IMR-90 (cell line): Measurements from ENCODE around the gene VAT1L. TPM values are rescaled to one million over a fixed set of nuclear protein-coding genes. Genes with fewer than 3 reads are reported as not detected.

Experiments
- ATAC-seq: fragments of 200-7000 bp; cut with Tn5 transposase; 2 replicates; pipeline ENCODE4 v1.9.1; 2020; ENCODE audit warnings: low read depth, mild to moderate bottlenecking, moderate library complexity
- BruUV-seq: library from RNA; stranded (reverse); fragments of 400-500 nt; replicated peaks from 2 replicates; lab custom pipeline; 2021; lab: Mats Ljungman, UMichigan
- CTCF ChIA-PET: fragments of 300-600 bp; formaldehyde crosslinking; extraction: SDS; loops from one replicate; lab custom pipeline; 2021; ENCODE audit warnings: antibody characterized with exemption; lab: Yijun Ruan, JAX
- POLR2A ChIA-PET: fragments of 300-600 bp; sonication (Branson Sonifier 250); formaldehyde crosslinking; loops from one replicate; lab custom pipeline; 2022; ENCODE audit warnings: antibody characterized with exemption; ENCODE audit not compliant: unreplicated experiment; lab: Charles Lee
- DNase-seq: peaks from one replicate; pipeline ENCODE4 v3.0.0; 2013
- H2AFZ ChIP-seq: replicated peaks from 2 replicates; pipeline ENCODE3; 2013; ENCODE audit warnings: low read length, mild to moderate bottlenecking; ENCODE audit not compliant: poor library complexity
- H2AK5ac ChIP-seq: 2 replicates; pipeline ENCODE4 v1.6.1; 2013; ENCODE audit warnings: low read depth, low read length, inconsistent platforms
- H2AK9ac ChIP-seq: replicated peaks from 2 replicates; pipeline ENCODE3; 2013; ENCODE audit warnings: mild to moderate bottlenecking, low read depth, low read length, moderate library complexity; ENCODE audit not compliant: poor library complexity
- H2BK120ac ChIP-seq: 2 replicates; pipeline ENCODE4 v1.6.1; 2013; ENCODE audit warnings: low read depth, low read length, inconsistent platforms
- H2BK15ac ChIP-seq: 3 replicates; pipeline ENCODE4 v1.6.1; 2013; ENCODE audit warnings: low read depth, low read length, inconsistent platforms
- H2BK20ac ChIP-seq: 2 replicates; pipeline ENCODE4 v1.6.1; 2013; ENCODE audit warnings: low read depth, mild to moderate bottlenecking, inconsistent platforms, low read length, moderate library complexity
- H2BK5ac ChIP-seq: 2 replicates; pipeline ENCODE4 v1.6.1; 2013; ENCODE audit warnings: mild to moderate bottlenecking, low read depth, low read length, inconsistent platforms; ENCODE audit not compliant: poor library complexity, severe bottlenecking
- H3K14ac ChIP-seq: replicated peaks from 2 replicates; pipeline ENCODE4 v1.6.1; 2013; ENCODE audit warnings: low read depth, low read length, inconsistent platforms
- H3K18ac ChIP-seq: 2 replicates; pipeline ENCODE4 v1.6.1; 2013; ENCODE audit warnings: low read depth, low read length, control low read depth
- H3K23ac ChIP-seq: 2 replicates; pipeline ENCODE4 v1.6.1; 2013; ENCODE audit warnings: low read depth, low read length, inconsistent platforms
- H3K27ac ChIP-seq: 2 replicates; pipeline ENCODE4 v1.5.1; 2013; ENCODE audit warnings: mild to moderate bottlenecking, control low read depth, low read length; ENCODE audit not compliant: insufficient read depth
- H3K27me3 ChIP-seq: 2 replicates; pipeline ENCODE4 v1.6.1; 2013; ENCODE audit warnings: low read length; ENCODE audit not compliant: control insufficient read depth, insufficient read depth
- H3K36me3 ChIP-seq: 2 replicates; pipeline ENCODE4 v1.6.1; 2013; ENCODE audit warnings: low read length, mixed read lengths; ENCODE audit not compliant: control insufficient read depth, insufficient read depth
- H3K4ac ChIP-seq: 2 replicates; pipeline ENCODE4 v1.6.1; 2013; ENCODE audit warnings: low read depth, low read length, inconsistent platforms
- H3K4me1 ChIP-seq: 2 replicates; pipeline ENCODE4 v1.6.1; 2013; ENCODE audit warnings: low read length, mixed read lengths; ENCODE audit not compliant: control insufficient read depth, insufficient read depth
- H3K4me2 ChIP-seq: 2 replicates; pipeline ENCODE4 v1.6.1; 2013; ENCODE audit warnings: low read depth, mild to moderate bottlenecking, control low read depth, low read length, moderate library complexity
- H3K4me3 ChIP-seq: 2 replicates; pipeline ENCODE4 v1.5.1; 2013; ENCODE audit warnings: low read depth, mild to moderate bottlenecking, control low read depth, low read length, moderate library complexity; ENCODE audit not compliant: insufficient read depth
- H3K56ac ChIP-seq: 2 replicates; pipeline ENCODE4 v1.6.1; 2013; ENCODE audit warnings: low read length, inconsistent platforms; ENCODE audit not compliant: insufficient read depth; ENCODE audit errors: extremely low read depth
- H3K79me1 ChIP-seq, 2 experiments: 2 replicates each; pipeline ENCODE4 v1.6.1; 2013; ENCODE audit warnings: low read length in 2 of 2, inconsistent platforms in 1 of 2, low read depth in 1 of 2
- H3K9ac ChIP-seq: 2 replicates; pipeline ENCODE4 v1.6.1; 2013; ENCODE audit warnings: low read depth, low read length, control low read depth
- H3K9me1 ChIP-seq: 2 replicates; pipeline ENCODE4 v1.6.1; 2013; ENCODE audit warnings: low read length, inconsistent platforms; ENCODE audit not compliant: insufficient read depth
- H3K9me3 ChIP-seq: 2 replicates; pipeline ENCODE4 v1.6.1; 2013; ENCODE audit warnings: low read length; ENCODE audit not compliant: control insufficient read depth, insufficient read depth
- H4K20me1 ChIP-seq: 2 replicates; pipeline ENCODE4 v1.6.1; 2013; ENCODE audit warnings: low read length, inconsistent platforms; ENCODE audit not compliant: insufficient read depth
- H4K5ac ChIP-seq: 2 replicates; pipeline ENCODE4 v1.6.1; 2013; ENCODE audit warnings: mild to moderate bottlenecking, low read depth, low read length, control low read depth
- H4K8ac ChIP-seq, 2 experiments: 2 replicates each; pipeline ENCODE4 v1.6.1; 2013; ENCODE audit warnings: low read depth in 2 of 2, low read length in 2 of 2, control low read depth in 1 of 2, inconsistent platforms in 1 of 2
- H4K91ac ChIP-seq: 2 replicates; pipeline ENCODE4 v1.6.1; 2013; ENCODE audit warnings: low read depth, low read length, inconsistent platforms; ENCODE audit not compliant: insufficient read depth
- CEBPB ChIP-seq: IDR thresholded peaks from 2 replicates; pipeline ENCODE4 v1.6.1; 2012; ENCODE audit warnings: low read depth, low read length, improper control_type of control experiment
- ELK1 ChIP-seq: fragments of 150-350 bp; IDR thresholded peaks from 2 replicates; pipeline ENCODE4 v1.6.1; 2016; ENCODE audit warnings: low read depth, mild to moderate bottlenecking, low read length, moderate library complexity, borderline replicate concordance
- MAZ ChIP-seq: IDR thresholded peaks from 2 replicates; pipeline ENCODE4 v1.6.1; 2012; ENCODE audit warnings: low read depth, mild to moderate bottlenecking, low read length, improper control_type of control experiment, moderate library complexity, borderline replicate concordance
- POLR2A ChIP-seq: IDR thresholded peaks from 2 replicates; pipeline ENCODE4 v1.6.1; 2012; ENCODE audit warnings: mild to moderate bottlenecking, low read depth, low read length
- RFX5 ChIP-seq: IDR thresholded peaks from 2 replicates; pipeline ENCODE4 v1.8.0; 2012; ENCODE audit warnings: low read depth, mild to moderate bottlenecking, low read length, moderate library complexity
- WGBS, 2 experiments: methylation state at CpG; one replicate each; pipeline versions ENCODE4 v1.1.5 to v1.1.7; 2013; ENCODE audit warnings: missing lambda C conversion rate in 2 of 2; ENCODE audit not compliant: insufficient read length in 1 of 2; ENCODE audit errors: extremely low coverage in 2 of 2; 5-methylcytosine and 5-hydroxymethylcytosine counted together
- dilution Hi-C: fragments of 300-500 bp; cut with HindIII; formaldehyde crosslinking; loops from one replicate; pipeline ENCODE4 v1.14.3; 2018; ENCODE audit warnings: low sequenced_read_pairs; ENCODE audit not compliant: unreplicated experiment
- in situ Hi-C: fragments of 300-500 bp; cut with MboI; formaldehyde crosslinking; loops from 3 replicates; pipeline ENCODE4 v1.14.3; 2019; ENCODE audit warnings: low sequenced_read_pairs, inconsistent platforms, mixed read lengths
- intact Hi-C: fragments of 100-400 bp; cut with micrococcal nuclease; formaldehyde crosslinking; loops from 2 replicates; pipeline ENCODE4 v1.10.0; 2022
- polyA plus RNA-seq, 3 experiments: library from polyadenylated mRNA; depleted of rRNA; stranded (reverse); fragments of >200 nt; gene quantifications; 2 replicates each; pipeline ENCODE4 v1.2.3, GENCODE V29; 2012; ENCODE audit warnings: low replicate concordance in 1 of 3
- total RNA-seq: library from RNA; depleted of rRNA; stranded (reverse); fragments of >200 nt; gene quantifications from 2 replicates; pipeline ENCODE4 v1.2.3, GENCODE V29; 2012

Gene VAT1L
- total and polyA plus RNA-seq, 2 of the 4 experiments (the other 2 are of a cell fraction), result 15.4 to 18.5 TPM

DNA sequence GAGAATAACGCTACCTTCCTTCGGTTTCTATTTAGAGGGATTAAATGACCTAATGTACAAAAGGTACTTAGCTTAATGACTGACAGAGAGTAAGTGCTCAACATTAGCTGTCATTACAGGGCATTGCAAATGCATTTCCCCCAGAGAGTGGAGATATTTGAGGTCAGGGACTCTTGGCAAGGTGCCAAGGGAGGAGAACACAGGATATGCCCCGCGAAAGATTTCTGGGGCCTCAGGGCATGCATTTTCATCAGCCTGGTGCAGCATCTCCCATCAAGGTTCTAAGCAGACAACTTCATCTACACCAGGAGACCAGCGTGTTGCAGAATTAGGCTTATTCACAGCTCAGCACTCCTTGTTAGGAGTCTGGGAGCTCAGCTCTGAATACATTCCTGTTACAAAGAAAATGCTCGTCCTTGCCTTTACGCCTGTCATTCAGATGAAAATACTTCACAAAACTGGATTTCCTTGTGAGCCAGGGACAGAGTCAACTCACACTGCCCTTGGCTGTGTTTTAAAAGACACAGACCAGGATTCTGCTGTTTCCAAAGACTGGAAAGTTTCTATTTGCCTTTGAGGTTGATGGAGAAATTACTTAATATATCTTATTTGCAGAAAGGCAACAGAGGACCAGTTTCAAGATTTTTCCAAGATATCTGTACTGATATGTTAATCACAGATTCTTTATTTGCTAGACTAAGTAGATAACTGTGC, 108.2 kb downstream of the VAT1L start (continued):
- TF ChIP-seq CEBPB (no peak), RFX5 (no peak)

GRCh38 chr16:77897129-77897437, 108.7 kb downstream of the VAT1L start:
- intact Hi-C loops, result loop anchor here (5.0 kb wide), 1 partner anchor 175 kb away; the partner anchor contains the start of gene NUDT7
- H3K4me2 ChIP-seq, result no peak overlapping the region
- peak overlapping the region; percentile 16; the same call in 1 of the 3 replicates for H2BK15ac ChIP-seq
- no peak overlapping the region for H3K56ac ChIP-seq
- dilution Hi-C loops, result no loop called here
- ATAC-seq (no peak), DNase-seq (peak; percentile 54)
- no peak overlapping the region for H4K91ac ChIP-seq
- no peak for TF ChIP-seq POLR2A
- TF ChIP-seq MAZ, result peak; percentile 55; the same call in 1 of the 2 replicates
- TF ChIP-seq CEBPB, result peak; percentile 98
- no peak for TF ChIP-seq ELK1
- no peaks in the 10 kb centered on the region for H3K27me3 ChIP-seq
- BruUV-seq, result no TSS peak
- WGBS, 2 experiments, result no CpG with 5 or more reads among the region's 3 CpGs
- POLR2A ChIA-PET, result no interaction called here
- H3K4me1 ChIP-seq, result peaks cover 27% of the 10 kb centered on the region
- H3K9me3 ChIP-seq, result no peaks in the 10 kb centered on the region
- no peak overlapping the region for H3K4me3 ChIP-seq
- CTCF ChIA-PET, result no interaction called here
- H4K20me1 ChIP-seq, result no peaks in the 10 kb centered on the region
- peak overlapping the region; percentile 80 for H2BK20ac ChIP-seq
- H3K14ac ChIP-seq, result 0 out of 2 replicates have a peak overlapping the region, but pooled peaks have one; percentile 15
- H3K36me3 ChIP-seq, result no peaks in the 10 kb centered on the region
- peak overlapping the region; percentile 75 for H2BK5ac ChIP-seq
- H4K5ac ChIP-seq, result no peak overlapping the region
- H2AFZ ChIP-seq, result no peak overlapping the region
- no peak overlapping the region for H3K23ac ChIP-seq
- no peaks in the 10 kb centered on the region for H3K79me1 ChIP-seq
- peaks cover 20% of the 10 kb centered on the region for H3K9me1 ChIP-seq
- no peak overlapping the region for H2AK9ac ChIP-seq
- no peak overlapping the region for H3K27ac ChIP-seq
- H4K8ac ChIP-seq, result no peak overlapping the region
- H2AK5ac ChIP-seq, result no peak overlapping the region
- peak overlapping the region; percentile 47; the same call in 1 of the 2 replicates for H3K18ac ChIP-seq
- H3K9ac ChIP-seq, result no peak overlapping the region
- in situ Hi-C loops, result no loop called here
- peak overlapping the region; percentile 91; the same call in 1 of the 2 replicates for H3K4ac ChIP-seq
- peak overlapping the region; percentile 96 for H2BK120ac ChIP-seq
